HEK293T (cell line): ENCODE results near the gene ITPK1.
"Not testable (repeated sequence)": the region's sequence is repeated elsewhere in the genome, so short reads cannot be mapped to it uniquely, and the experiment has no call there.

Experiments
- CTCF ChIA-PET: fragments of 350-600 bp; formaldehyde crosslinking; extraction: SDS; loops from one replicate; lab custom pipeline; 2021; ENCODE audit warnings: antibody characterized with exemption, inconsistent platforms; lab: Yijun Ruan, JAX
- POLR2A ChIA-PET: fragments of 350-600 bp; formaldehyde crosslinking; extraction: SDS; loops from one replicate; lab custom pipeline; 2020; ENCODE audit warnings: antibody characterized with exemption, inconsistent platforms; lab: Yijun Ruan, JAX
- DNase-seq: peaks from one replicate; pipeline ENCODE4 v3.0.0; 2012; ENCODE audit warnings: mixed read lengths; ENCODE audit errors: extremely low spot score
- ARNT ChIP-seq: fragments of 450-650 bp; IDR thresholded peaks from 2 replicates; pipeline ENCODE4 v1.6.1; 2017; ENCODE audit warnings: mild to moderate bottlenecking
- BHLHE40 ChIP-seq: fragments of 450-650 bp; IDR thresholded peaks from 2 replicates; pipeline ENCODE4 v1.6.1; 2016; ENCODE audit warnings: mild to moderate bottlenecking, moderate library complexity, borderline replicate concordance
- CTBP1 ChIP-seq: fragments of 450-650 bp; IDR thresholded peaks from 2 replicates; pipeline ENCODE4 v1.6.1; 2016; ENCODE audit warnings: borderline replicate concordance
- ELF4 ChIP-seq: fragments of 450-650 bp; IDR thresholded peaks from 2 replicates; pipeline ENCODE4 v1.6.1; 2017; ENCODE audit warnings: antibody characterized with exemption
- FOXA1 ChIP-seq: fragments of 450-650 bp; IDR thresholded peaks from 2 replicates; pipeline ENCODE4 v1.6.1; 2016; ENCODE audit warnings: mild to moderate bottlenecking
- FOXK2 ChIP-seq: fragments of 450-650 bp; IDR thresholded peaks from 2 replicates; pipeline ENCODE4 v1.6.1; 2016; ENCODE audit warnings: mild to moderate bottlenecking
- FOXM1 ChIP-seq: fragments of 450-650 bp; IDR thresholded peaks from 2 replicates; pipeline ENCODE4 v1.6.1; 2017; ENCODE audit warnings: mild to moderate bottlenecking, borderline replicate concordance
- HDGF ChIP-seq: fragments of 450-650 bp; IDR thresholded peaks from 2 replicates; pipeline ENCODE4 v1.6.1; 2017; ENCODE audit warnings: antibody characterized with exemption, borderline replicate concordance
- L3MBTL2 ChIP-seq: fragments of 450-650 bp; conservative IDR thresholded peaks from 2 replicates; pipeline ENCODE4 v1.6.1; 2016; ENCODE audit warnings: mild to moderate bottlenecking
- LEF1 ChIP-seq: fragments of 450-650 bp; IDR thresholded peaks from 2 replicates; pipeline ENCODE4 v1.6.1; 2017; ENCODE audit warnings: mild to moderate bottlenecking, borderline replicate concordance
- NFRKB ChIP-seq: fragments of 450-650 bp; IDR thresholded peaks from 2 replicates; pipeline ENCODE4 v1.6.1; 2016; ENCODE audit warnings: mild to moderate bottlenecking, moderate library complexity
- SP1 ChIP-seq: fragments of 450-650 bp; IDR thresholded peaks from 2 replicates; pipeline ENCODE4 v1.6.1; 2017
- SUZ12 ChIP-seq: fragments of 450-650 bp; IDR thresholded peaks from 2 replicates; pipeline ENCODE4 v1.6.1; 2016; ENCODE audit warnings: mild to moderate bottlenecking
- TARDBP ChIP-seq: fragments of 450-650 bp; IDR thresholded peaks from 2 replicates; pipeline ENCODE4 v1.6.1; 2016
- ZNF384 ChIP-seq: fragments of 450-650 bp; IDR thresholded peaks from 2 replicates; pipeline ENCODE4 v1.6.1; 2016
- TF ChIP-seq, protein P1 (sequence below): fragments of 450-650 bp; IDR thresholded peaks from 2 replicates; pipeline ENCODE4 v1.6.1; 2016

The ITPK1 gene

DNA sequence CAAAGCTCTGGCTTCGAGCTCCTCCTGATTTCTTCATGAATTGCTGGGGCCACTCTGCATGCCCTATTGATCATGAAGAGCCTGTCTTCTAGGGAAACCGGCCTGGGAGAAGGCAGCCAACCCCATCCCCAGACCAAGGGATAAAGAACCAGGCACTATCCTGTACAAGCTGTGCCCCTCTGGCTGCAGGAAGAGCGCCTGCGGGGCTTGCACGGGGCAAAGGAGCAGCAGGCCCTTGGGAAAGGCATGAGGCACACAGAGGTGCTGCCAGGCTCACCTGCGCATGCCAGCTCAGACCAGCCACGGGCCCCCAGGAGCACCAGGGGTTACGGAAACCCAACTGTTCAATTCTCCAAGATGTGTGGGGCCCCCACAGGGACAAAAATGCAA lies 2.1 kb downstream of the ITPK1 start:
- ChIA-PET CTCF (interaction anchor here (0.6 to 3.3 kb wide), 43 partner anchors 9 to 505 kb away, joined by 3 to 49 read pairs (median 4); partner anchors contain the start of genes GON7 and UBR7), POLR2A (interaction anchor here (0.7 to 3.3 kb wide), 5 partner anchors 19 to 93 kb away, joined by 3 to 25 read pairs (median 4); partner anchors contain the start of genes GON7, LYSET and MOAP1)
- DNase-seq, result no peak
- no peak for TF ChIP-seq SP1
- 0 out of 2 replicates have a peak, but pooled peaks have one; percentile 3 for TF ChIP-seq L3MBTL2

DNA sequence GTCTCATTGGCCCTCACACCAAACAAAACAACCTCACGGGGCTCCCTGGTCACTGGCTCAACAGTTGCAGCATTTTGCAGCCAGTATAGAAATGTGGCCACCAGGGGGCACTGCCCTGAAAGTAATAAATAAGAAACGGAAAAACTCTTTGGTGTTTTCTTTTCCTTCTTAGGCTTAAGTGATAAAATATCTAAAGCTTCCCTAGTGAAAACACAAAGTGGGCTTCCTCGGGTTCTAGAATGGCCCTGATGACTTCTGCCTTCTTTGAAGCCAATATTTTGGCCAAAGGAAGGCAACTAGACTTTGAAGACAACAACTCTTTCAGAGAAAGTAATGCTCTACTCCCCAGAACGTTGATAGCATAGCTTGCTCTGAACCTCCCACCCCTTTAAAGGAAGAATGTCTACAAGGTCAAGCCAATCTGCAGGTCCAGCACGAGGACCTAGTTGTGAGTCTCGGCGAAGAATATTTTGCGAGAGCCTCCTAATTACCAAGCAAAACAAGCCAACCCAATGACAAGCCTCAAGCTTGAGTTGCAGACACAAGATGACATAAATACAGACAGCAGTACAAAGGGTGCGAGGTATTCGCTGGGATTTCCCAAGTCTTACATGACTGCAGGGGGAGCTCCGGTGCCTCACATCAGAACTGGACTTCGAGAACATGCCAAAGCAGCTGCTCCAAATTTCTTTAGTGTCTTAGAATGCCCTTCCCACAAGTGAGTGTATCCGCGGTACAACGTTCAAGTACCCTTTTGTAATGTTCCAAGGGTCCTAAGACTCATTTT lies 2.6 kb downstream of the ITPK1 start:
- POLR2A ChIA-PET, result interaction anchor here (0.7 to 3.3 kb wide), 6 partner anchors 19 to 364 kb away, joined by 3 to 25 read pairs (median 4); partner anchors contain the start of genes GON7, LGMN, LYSET and MOAP1
- CTCF ChIA-PET, result interaction anchor here (0.6 to 3.3 kb wide), 46 partner anchors 8 to 506 kb away, joined by 3 to 49 read pairs (median 4); partner anchors contain the start of genes GON7 and UBR7
- TF ChIP-seq ARNT (no peak), L3MBTL2 (peak; percentile 47; the same call in 1 of the 2 replicates), CTBP1 (no peak), HDGF (0 out of 2 replicates have a peak, but pooled peaks have one; percentile 16), NFRKB (no peak), SUZ12 (no peak), LEF1 (no peak), SP1 (no peak), ELF4 (no peak), FOXA1 (no peak), FOXK2 (no peak), ZNF384 (no peak)
- TF ChIP-seq, protein P1, sequence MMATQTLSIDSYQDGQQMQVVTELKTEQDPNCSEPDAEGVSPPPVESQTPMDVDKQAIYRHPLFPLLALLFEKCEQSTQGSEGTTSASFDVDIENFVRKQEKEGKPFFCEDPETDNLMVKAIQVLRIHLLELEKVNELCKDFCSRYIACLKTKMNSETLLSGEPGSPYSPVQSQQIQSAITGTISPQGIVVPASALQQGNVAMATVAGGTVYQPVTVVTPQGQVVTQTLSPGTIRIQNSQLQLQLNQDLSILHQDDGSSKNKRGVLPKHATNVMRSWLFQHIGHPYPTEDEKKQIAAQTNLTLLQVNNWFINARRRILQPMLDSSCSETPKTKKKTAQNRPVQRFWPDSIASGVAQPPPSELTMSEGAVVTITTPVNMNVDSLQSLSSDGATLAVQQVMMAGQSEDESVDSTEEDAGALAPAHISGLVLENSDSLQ, result no peak
- DNase-seq, result peak; percentile 69

DNA sequence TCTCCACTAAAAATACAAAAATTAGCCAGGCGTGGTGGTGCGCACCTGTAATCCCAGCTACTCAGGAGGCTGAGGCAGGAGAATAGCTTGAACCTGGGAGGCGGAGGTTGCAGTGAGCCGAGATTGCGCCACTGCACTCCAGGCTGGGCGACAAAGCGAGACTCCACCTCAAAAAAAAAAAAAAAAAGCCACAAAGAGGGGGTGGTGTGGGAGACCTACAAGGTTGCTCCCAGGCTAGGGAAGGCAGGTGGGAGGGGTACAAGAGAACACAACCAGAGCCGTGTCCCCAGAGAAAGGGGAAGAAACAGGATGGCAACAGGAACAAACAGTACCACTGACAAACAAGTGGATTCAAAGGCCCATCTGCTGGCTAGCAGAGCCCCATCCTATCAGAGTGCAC lies 4.2 kb downstream of the ITPK1 start:
- DNase-seq, POLR2A ChIA-PET: not testable (repeated sequence)
- CTCF ChIA-PET, result interaction anchor here (0.6 to 1.4 kb wide), 2 partner anchors 16 to 21 kb away, joined by 4 to 5 read pairs; no protein-coding TSS in a partner anchor

DNA sequence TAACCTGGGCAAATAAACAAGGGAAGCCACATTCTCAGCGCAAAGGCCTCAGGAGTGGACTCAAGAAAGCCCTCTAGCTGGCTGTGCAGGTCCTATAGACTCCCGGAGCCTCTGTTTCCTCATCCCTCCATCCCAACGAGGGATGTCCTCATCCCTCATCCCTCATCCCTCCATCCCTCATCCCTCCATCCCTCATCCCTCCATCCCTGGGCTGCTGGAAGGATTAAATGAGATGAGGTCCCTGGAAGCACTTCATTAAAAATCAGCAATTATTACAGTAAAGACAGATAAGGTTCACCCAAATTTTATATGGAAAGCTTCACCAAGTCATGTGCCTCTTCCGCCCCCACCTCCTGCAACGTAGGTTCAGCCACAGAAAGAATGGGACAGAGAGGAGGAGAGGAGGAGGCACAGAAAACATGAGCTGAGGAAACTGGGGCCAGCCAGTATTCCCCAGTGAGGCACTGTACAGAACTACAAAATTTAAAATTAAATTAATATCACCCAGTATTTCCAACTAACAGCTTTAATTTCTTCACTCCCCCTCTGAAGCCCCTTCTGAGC lies 4.8 kb downstream of the ITPK1 start:
- TF ChIP-seq HDGF (no peak), ARNT (no peak), FOXM1 (no peak), LEF1 (no peak)
- no peak for DNase-seq
- ChIA-PET POLR2A (no interaction called here), CTCF (interaction anchor here (0.6 to 1.4 kb wide), 2 partner anchors 17 to 21 kb away, joined by 4 to 5 read pairs; no protein-coding TSS in a partner anchor)

DNA sequence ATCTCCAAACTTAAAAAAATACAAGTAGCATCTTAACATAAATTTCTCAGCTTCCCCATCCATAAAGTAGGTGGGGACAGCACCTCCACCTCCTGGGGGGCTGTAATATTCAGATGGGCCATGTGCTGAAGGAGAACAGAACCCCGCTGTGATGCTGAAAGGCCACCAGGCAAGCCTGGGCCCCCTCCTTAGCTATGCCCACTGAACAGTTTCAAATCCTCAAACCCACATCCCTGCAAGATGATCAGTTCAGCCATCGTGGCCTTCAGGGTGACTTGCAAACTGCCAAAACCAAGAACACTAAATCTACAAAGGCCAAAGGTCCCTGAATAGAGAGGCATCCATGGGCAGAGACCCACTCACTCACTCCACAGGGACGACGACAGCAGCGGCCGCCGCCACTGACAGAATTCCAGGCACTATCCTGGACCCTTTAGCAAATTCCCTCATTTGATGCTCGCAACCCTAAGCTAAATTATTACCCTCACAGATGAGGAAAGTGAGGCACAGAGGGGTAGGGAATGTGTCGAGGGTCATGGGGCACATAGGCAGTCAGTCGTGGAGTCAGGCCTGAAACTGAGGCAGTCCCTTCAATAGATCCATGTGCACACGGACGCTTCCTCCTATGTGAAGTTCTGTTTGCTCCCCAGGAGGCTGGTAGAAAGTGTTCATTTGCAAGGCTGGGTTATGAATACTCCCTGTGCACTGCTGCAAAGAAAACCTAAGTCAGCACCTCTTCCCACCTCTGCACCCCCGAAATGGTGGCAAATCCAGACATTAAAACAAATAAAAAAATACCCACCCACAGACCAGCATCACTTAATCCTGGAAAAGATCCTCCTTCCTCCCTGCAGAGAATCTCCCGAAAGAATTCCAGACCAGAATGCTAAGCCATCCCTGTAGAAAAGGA lies 5.9 kb downstream of the ITPK1 start:
- no peak for TF ChIP-seq FOXK2
- TF ChIP-seq, protein P1, result no peak
- TF ChIP-seq SP1, result no peak
- TF ChIP-seq CTBP1, result no peak
- TF ChIP-seq ZNF384, result no peak
- no peak for TF ChIP-seq NFRKB
- TF ChIP-seq FOXM1, result no peak
- TF ChIP-seq HDGF, result no peak
- CTCF ChIA-PET, result interaction anchor here (0.7 kb wide), 1 partner anchor 11 kb away, joined by 4 read pairs; no protein-coding TSS in a partner anchor
- DNase-seq, result no peak
- POLR2A ChIA-PET, result no interaction called here

DNA sequence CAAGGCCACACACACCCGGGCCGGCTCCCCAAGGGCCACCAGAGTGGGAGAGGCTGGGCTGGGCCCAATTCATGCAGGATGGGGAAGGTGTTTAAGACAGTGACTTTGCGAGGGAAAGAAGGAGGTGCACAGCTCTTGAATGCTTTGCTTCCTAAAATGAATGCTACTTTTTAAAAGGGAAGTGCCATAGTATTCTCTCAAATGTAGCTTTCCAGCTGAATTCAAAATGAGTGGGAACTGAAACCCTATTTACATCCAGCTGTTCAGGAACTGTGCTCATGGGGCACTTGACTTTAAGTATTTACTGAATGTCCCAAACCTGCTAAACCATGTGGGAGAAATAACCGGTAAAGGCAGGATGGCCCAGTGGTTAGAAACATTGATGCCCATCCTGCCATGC lies 7.6 kb downstream of the ITPK1 start:
- POLR2A ChIA-PET, result no interaction called here
- TF ChIP-seq ZNF384 (no peak), L3MBTL2 (no peak), NFRKB (no peak), BHLHE40 (no peak), SUZ12 (no peak), HDGF (no peak), TARDBP (no peak), CTBP1 (no peak), ARNT (no peak)
- TF ChIP-seq, protein P1, result no peak
- CTCF ChIA-PET, result no interaction called here
- no peak for DNase-seq
